ENCODE data around the gene CCNQ. TPM values are rescaled to one million over a fixed set of nuclear protein-coding genes. Genes with fewer than 3 reads are reported as not detected.

CCNQ gene
- polyA plus RNA-seq, 1 of the 3 experiments (the other 2 are of a cell fraction), result 45.3 TPM

GRCh38 chrX:153636716-153637115 lies 37.8 kb upstream of the CCNQ start:
- no peaks in the 10 kb centered on the region for H3K79me2 ChIP-seq (ENCODE audit: insufficient read depth)
- no peak overlapping the region for H3K4me3 ChIP-seq (ENCODE audit: low read depth in 2 of 2, low read length in 1 of 2)
- no peaks in the 10 kb centered on the region for H3K36me3 ChIP-seq (replicated peaks in 1 of 2; ENCODE audit: control insufficient read depth in 1 of 2, insufficient read depth in 2 of 2, low read length in 1 of 2)
- no peaks in the 10 kb centered on the region for H3F3A ChIP-seq (replicated peaks; ENCODE audit: insufficient read depth)
- no peaks in the 10 kb centered on the region for H3K9me2 ChIP-seq
- peaks cover 50% of the 10 kb centered on the region for H3K27me3 ChIP-seq (ENCODE audit: insufficient read depth)
- H2AFZ ChIP-seq (ENCODE audit: low read depth), result no peak overlapping the region
- TF ChIP-seq TEAD4 (IDR thresholded peaks at IDR 0.05; ENCODE audit: borderline replicate concordance, insufficient read depth) (no peak), NFIC (IDR thresholded peaks at IDR 0.05; ENCODE audit: borderline replicate concordance) (no peak), CHD2 (IDR thresholded peaks at IDR 0.05; ENCODE audit: low read length, partially characterized antibody) (no peak), FOXJ3 (CRISPR knock-in tag; IDR thresholded peaks at IDR 0.05) (no peak), TAF1 (IDR thresholded peaks at IDR 0.05; ENCODE audit: borderline replicate concordance, low read depth, low read length) (no peak), TCF12 (IDR thresholded peaks at IDR 0.05) (no peak), SMC3 (IDR thresholded peaks at IDR 0.05; ENCODE audit: low read depth, low read length) (no peak), FOSL2 (IDR thresholded peaks at IDR 0.05; ENCODE audit: borderline replicate concordance, low read depth) (no peak), JUND (IDR thresholded peaks at IDR 0.05) (no peak), SIN3A (IDR thresholded peaks at IDR 0.05; ENCODE audit: borderline replicate concordance, low read depth, low read length) (no peak), MAX (IDR thresholded peaks at IDR 0.05; ENCODE audit: low read depth) (no peak), YY1 (IDR thresholded peaks at IDR 0.05; ENCODE audit: low read depth) (no peak), RXRA (IDR thresholded peaks at IDR 0.05; ENCODE audit: borderline replicate concordance, low read depth) (no peak), IRF3 (IDR thresholded peaks at IDR 0.05; ENCODE audit: low read depth, low read length) (no peak), MXI1 (IDR thresholded peaks at IDR 0.05; ENCODE audit: low read depth, low read length) (no peak), POLR2AphosphoS5 (IDR thresholded peaks at IDR 0.05; ENCODE audit: low read depth, low read length) (no peak), EZH2phosphoT487 (IDR thresholded peaks at IDR 0.05; ENCODE audit: borderline replicate concordance, low read depth) (no peak), MEF2A (IDR thresholded peaks at IDR 0.05; ENCODE audit: borderline replicate concordance, low read depth) (no peak), CTCF (IDR thresholded peaks at IDR 0.05) (no peak), PBX3 (IDR thresholded peaks at IDR 0.05) (no peak)
- 38% methylated on average over 4 of the region's 5 CpGs for WGBS (ENCODE audit: low lambda C conversion rate)
- CTCF ChIA-PET, result interaction anchor here (0.7 to 1.8 kb wide), 8 partner anchors 8 to 82 kb away, joined by 3 to 10 read pairs (median 5); no protein-coding TSS in a partner anchor
- POLR2A ChIA-PET, result no interaction called here
- H3K4me2 ChIP-seq, result no peak overlapping the region
- no peak overlapping the region for H3K27ac ChIP-seq (ENCODE audit: low read depth in 2 of 2, low read length in 1 of 2)
- DNase-seq, result peak; percentile 12
- H4K20me1 ChIP-seq (ENCODE audit: insufficient read depth), result no peaks in the 10 kb centered on the region
- H3K9me3 ChIP-seq, result no peaks in the 10 kb centered on the region
- H3K9ac ChIP-seq, result no peak overlapping the region
- H3K4me1 ChIP-seq (ENCODE audit: control insufficient read depth in 1 of 2, insufficient read depth in 2 of 2, low read depth in 1 of 2, low read length in 1 of 2), result peaks cover 0 to 22% of the 10 kb centered on the region in 2 experiments; a peak in 1 of 4 replicates
